Neural cell (in vitro differentiated cells): Measurements from ENCODE around the gene TAF1C. TPM values are rescaled to one million over a fixed set of nuclear protein-coding genes. Genes with fewer than 3 reads are reported as not detected.
"Not testable (repeated sequence)": the region's sequence is repeated elsewhere in the genome, so short reads cannot be mapped to it uniquely, and the experiment has no call there.

Experiments used
- H2AFZ ChIP-seq: fragments of 200-600, 300-800 bp; sonication (generic), shearing (Covaris generic); 2 replicates; pipeline ENCODE4 v1.6.0; 2014; ENCODE audit warnings: low read depth, mild to moderate bottlenecking, antibody characterized with exemption, low read length, moderate library complexity
- H3F3A ChIP-seq: fragments of 200-600 bp; shearing (Covaris generic); 2 replicates; pipeline ENCODE4 v1.6.1; 2016; ENCODE audit warnings: mild to moderate bottlenecking, moderate library complexity, mixed read lengths, antibody characterized with exemption, low read length; ENCODE audit not compliant: insufficient read depth, poor library complexity, severe bottlenecking
- H3K27ac ChIP-seq: fragments of 200-600, 300-800 bp; sonication (generic), shearing (Covaris generic); 2 replicates; pipeline ENCODE4 v1.5.1; 2014; ENCODE audit warnings: mild to moderate bottlenecking, low read length, moderate library complexity
- H3K27me3 ChIP-seq: fragments of 300-800, 200-600 bp; sonication (generic), shearing (Covaris generic); 2 replicates; pipeline ENCODE4 v1.6.0; 2014; ENCODE audit warnings: mild to moderate bottlenecking, low read depth, low read length, moderate library complexity; ENCODE audit not compliant: insufficient read depth
- H3K36me3 ChIP-seq: fragments of 300-800, 200-600 bp; sonication (generic), shearing (Covaris generic); 2 replicates; pipeline ENCODE4 v1.5.1; 2014; ENCODE audit warnings: mild to moderate bottlenecking, antibody characterized with exemption, low read length, moderate library complexity; ENCODE audit not compliant: insufficient read depth
- H3K4me2 ChIP-seq: fragments of 300-800, 200-600 bp; sonication (generic), shearing (Covaris generic); 2 replicates; pipeline ENCODE4 v1.6.0; 2014; ENCODE audit warnings: mild to moderate bottlenecking, low read length
- H3K4me3 ChIP-seq: fragments of 300-800, 200-600 bp; sonication (generic), shearing (Covaris generic); 2 replicates; pipeline ENCODE4 v1.5.1; 2014; ENCODE audit warnings: mild to moderate bottlenecking, low read length, moderate library complexity
- H3K79me2 ChIP-seq: fragments of 200-600 bp; shearing (Covaris generic); replicated peaks from 2 replicates; pipeline ENCODE4 v1.6.0; 2014; ENCODE audit warnings: mild to moderate bottlenecking, low read length, moderate library complexity; ENCODE audit not compliant: insufficient read depth
- H3K9ac ChIP-seq: fragments of 300-800, 200-600 bp; sonication (generic), shearing (Covaris generic); 2 replicates; pipeline ENCODE4 v1.6.1; 2016; ENCODE audit warnings: mild to moderate bottlenecking, low read length, mixed read lengths
- H3K9me2 ChIP-seq: fragments of 200-600 bp; shearing (Covaris generic); 2 replicates; pipeline ENCODE4 v1.6.1; 2016; ENCODE audit warnings: mild to moderate bottlenecking, low read length, mixed read lengths; ENCODE audit not compliant: insufficient read depth
- H3K9me3 ChIP-seq: fragments of 200-600, 300-800 bp; sonication (generic), shearing (Covaris generic); 2 replicates; pipeline ENCODE4 v1.6.1; 2016; ENCODE audit warnings: mild to moderate bottlenecking, mixed run types, low read length, moderate library complexity, mixed read lengths
- H4K20me1 ChIP-seq: fragments of 200-600 bp; shearing (Covaris generic); 2 replicates; pipeline ENCODE4 v1.6.1; 2016; ENCODE audit warnings: mild to moderate bottlenecking, mixed run types; ENCODE audit not compliant: insufficient read depth
- CTCF ChIP-seq: fragments of 450-650 bp; IDR thresholded peaks from 2 replicates; pipeline ENCODE4 v1.5.1; 2014; ENCODE audit warnings: antibody characterized with exemption, mild to moderate bottlenecking, moderate library complexity; ENCODE audit not compliant: poor library complexity, severe bottlenecking
- EP300 ChIP-seq: fragments of 450-650 bp; conservative IDR thresholded peaks from 2 replicates; pipeline ENCODE4 v1.6.1; 2014; ENCODE audit warnings: antibody characterized with exemption, mild to moderate bottlenecking, moderate library complexity; ENCODE audit not compliant: poor library complexity, severe bottlenecking
- EZH2 ChIP-seq: fragments of 200-600, 300-800 bp; shearing (Covaris generic), sonication (generic); IDR thresholded peaks from 2 replicates; pipeline ENCODE4 v1.6.1; 2014; ENCODE audit warnings: antibody characterized with exemption, low read length, borderline replicate concordance, mild to moderate bottlenecking; ENCODE audit not compliant: insufficient read depth, poor library complexity, severe bottlenecking
- MXI1 ChIP-seq: fragments of 450-650 bp; conservative IDR thresholded peaks from 2 replicates; pipeline ENCODE4 v1.6.1; 2014; ENCODE audit warnings: antibody characterized with exemption, mild to moderate bottlenecking; ENCODE audit not compliant: poor library complexity, severe bottlenecking
- POLR2AphosphoS5 ChIP-seq: IDR thresholded peaks from 2 replicates; pipeline ENCODE4 v1.6.1; 2012
- RAD21 ChIP-seq: fragments of 450-650 bp; conservative IDR thresholded peaks from 2 replicates; pipeline ENCODE4 v1.6.1; 2014; ENCODE audit warnings: antibody characterized with exemption, mild to moderate bottlenecking, moderate library complexity
- SMC3 ChIP-seq: fragments of 450-650 bp; conservative IDR thresholded peaks from 2 replicates; pipeline ENCODE4 v1.6.1; 2014; ENCODE audit warnings: antibody characterized with exemption, mild to moderate bottlenecking, moderate library complexity; ENCODE audit not compliant: poor library complexity
- TAF1 ChIP-seq: IDR thresholded peaks from 2 replicates; pipeline ENCODE4 v1.6.1; 2012; ENCODE audit warnings: low read depth
- polyA plus RNA-seq: library from polyadenylated mRNA; depleted of rRNA; stranded (reverse); fragments of >200 nt; gene quantifications from 2 replicates; pipeline ENCODE4 v1.2.3, GENCODE V29; 2014
- TF ChIP-seq, protein P1 (sequence below): IDR thresholded peaks from 2 replicates; pipeline ENCODE4 v1.6.1; 2012; ENCODE audit warnings: borderline replicate concordance

The TAF1C gene
- polyA plus RNA-seq, 1 donor from 2014 or later, result 25.5 TPM

DNA sequence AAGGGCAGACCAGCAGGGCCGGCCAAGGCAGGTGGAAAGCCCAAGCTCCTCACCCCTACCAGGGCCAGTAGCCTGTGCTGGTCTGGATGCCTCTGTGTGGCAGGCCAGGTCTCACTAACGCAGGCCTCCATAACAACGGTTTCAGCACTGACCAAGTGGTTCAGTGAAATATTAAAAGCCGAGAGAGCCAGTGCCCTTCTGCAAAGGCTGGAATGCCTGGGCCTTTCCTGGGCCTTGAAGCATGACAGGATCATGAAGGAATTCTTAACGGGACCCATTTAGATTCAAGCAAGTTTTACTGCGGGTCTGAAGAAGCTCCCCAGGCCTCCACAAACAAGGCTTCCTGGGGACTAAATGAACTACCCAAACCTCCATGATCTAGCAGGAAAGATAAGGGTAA, 20.4 kb upstream of the TAF1C start:
- Histone ChIP-seq H2AFZ (no peak overlapping the region), H3K27ac (no peak overlapping the region), H3K79me2 (no peaks in the 10 kb centered on the region), H3K9me2 (no peaks in the 10 kb centered on the region), H3K27me3 (no peaks in the 10 kb centered on the region), H4K20me1 (no peaks in the 10 kb centered on the region), H3K36me3 (no peaks in the 10 kb centered on the region), H3K4me3 (no peak overlapping the region), H3K4me2 (no peak overlapping the region), H3F3A (no peaks in the 10 kb centered on the region), H3K9ac (no peak overlapping the region), H3K9me3 (no peaks in the 10 kb centered on the region)
- TF ChIP-seq, protein P1, sequence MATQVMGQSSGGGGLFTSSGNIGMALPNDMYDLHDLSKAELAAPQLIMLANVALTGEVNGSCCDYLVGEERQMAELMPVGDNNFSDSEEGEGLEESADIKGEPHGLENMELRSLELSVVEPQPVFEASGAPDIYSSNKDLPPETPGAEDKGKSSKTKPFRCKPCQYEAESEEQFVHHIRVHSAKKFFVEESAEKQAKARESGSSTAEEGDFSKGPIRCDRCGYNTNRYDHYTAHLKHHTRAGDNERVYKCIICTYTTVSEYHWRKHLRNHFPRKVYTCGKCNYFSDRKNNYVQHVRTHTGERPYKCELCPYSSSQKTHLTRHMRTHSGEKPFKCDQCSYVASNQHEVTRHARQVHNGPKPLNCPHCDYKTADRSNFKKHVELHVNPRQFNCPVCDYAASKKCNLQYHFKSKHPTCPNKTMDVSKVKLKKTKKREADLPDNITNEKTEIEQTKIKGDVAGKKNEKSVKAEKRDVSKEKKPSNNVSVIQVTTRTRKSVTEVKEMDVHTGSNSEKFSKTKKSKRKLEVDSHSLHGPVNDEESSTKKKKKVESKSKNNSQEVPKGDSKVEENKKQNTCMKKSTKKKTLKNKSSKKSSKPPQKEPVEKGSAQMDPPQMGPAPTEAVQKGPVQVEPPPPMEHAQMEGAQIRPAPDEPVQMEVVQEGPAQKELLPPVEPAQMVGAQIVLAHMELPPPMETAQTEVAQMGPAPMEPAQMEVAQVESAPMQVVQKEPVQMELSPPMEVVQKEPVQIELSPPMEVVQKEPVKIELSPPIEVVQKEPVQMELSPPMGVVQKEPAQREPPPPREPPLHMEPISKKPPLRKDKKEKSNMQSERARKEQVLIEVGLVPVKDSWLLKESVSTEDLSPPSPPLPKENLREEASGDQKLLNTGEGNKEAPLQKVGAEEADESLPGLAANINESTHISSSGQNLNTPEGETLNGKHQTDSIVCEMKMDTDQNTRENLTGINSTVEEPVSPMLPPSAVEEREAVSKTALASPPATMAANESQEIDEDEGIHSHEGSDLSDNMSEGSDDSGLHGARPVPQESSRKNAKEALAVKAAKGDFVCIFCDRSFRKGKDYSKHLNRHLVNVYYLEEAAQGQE, result no peak
- TF ChIP-seq MXI1 (no peak), EP300 (no peak), SMC3 (no peak), POLR2AphosphoS5 (no peak), EZH2 (no peak), RAD21 (no peak), TAF1 (no peak), CTCF (no peak)

- TF ChIP-seq SMC3 (no peak), MXI1 (no peak), POLR2AphosphoS5 (no peak), CTCF (no peak), RAD21 (no peak), EZH2 (no peak), EP300 (no peak)
- TF ChIP-seq, protein P1, result no peak
Measured at GRCh38 chr16:84205976-84206691, 19.3 kb upstream of the TAF1C start.

GRCh38 chr16:84205123-84205522, 18.3 kb upstream of the TAF1C start:
- H3K36me3 ChIP-seq, H3K27me3 ChIP-seq: not testable (repeated sequence)

More at GRCh38 chr16:84205976-84206691, 19.3 kb upstream of the TAF1C start:
- Histone ChIP-seq H3K9ac (no peak overlapping the region), H3K27ac (no peak overlapping the region), H3K4me2 (no peak overlapping the region), H3K9me2 (no peaks in the 10 kb centered on the region), H3K27me3 (no peaks in the 10 kb centered on the region), H3K79me2 (no peaks in the 10 kb centered on the region), H3F3A (no peaks in the 10 kb centered on the region), H4K20me1 (no peaks in the 10 kb centered on the region), H3K9me3 (no peaks in the 10 kb centered on the region), H2AFZ (no peak overlapping the region), H3K4me3 (no peak overlapping the region), H3K36me3 (no peaks in the 10 kb centered on the region)

More at GRCh38 chr16:84205123-84205522, 18.3 kb upstream of the TAF1C start:
- not testable (repeated sequence) for H3K4me3 ChIP-seq, H3K9ac ChIP-seq, H3K9me2 ChIP-seq, H3F3A ChIP-seq, H3K4me2 ChIP-seq, H4K20me1 ChIP-seq, H2AFZ ChIP-seq, H3K27ac ChIP-seq, H3K9me3 ChIP-seq, H3K79me2 ChIP-seq
